ENCODE measurements around the gene KPTN. TPM values are rescaled to one million over a fixed set of nuclear protein-coding genes. Genes with fewer than 3 reads are reported as not detected.

The KPTN gene
- total and polyA plus RNA-seq, 2 of the 8 experiments (the other 6 are each of a cell fraction or from before 2014, with no cell fraction given) = 23.6 to 31.3 TPM

GRCh38 chr19:47498561-47498960 is 14.5 kb upstream of the KPTN start:
- no peak overlapping the region for H3K27ac ChIP-seq (ENCODE audit: low read depth, low read length)
- no peak overlapping the region for H2BK120ac ChIP-seq (replicated peaks; ENCODE audit: low read depth, low read length)
- H3K27me3 ChIP-seq (replicated peaks in 1 of 4; ENCODE audit: control insufficient read depth in 3 of 4, extremely low read depth in 1 of 4, insufficient read depth in 3 of 4, low read length in 3 of 4) = no peaks in the 10 kb centered on the region
- H3K4me1 ChIP-seq (replicated peaks in 1 of 4; ENCODE audit: control insufficient read depth in 3 of 4, insufficient read depth in 4 of 4, low read length in 3 of 4) = peaks cover 0 to 6% (median 3%) of the 10 kb centered on the region in 4 experiments; a peak in 4 of 7 replicates
- H2AFZ ChIP-seq (ENCODE audit: low read length) = no peak overlapping the region
- H4K20me1 ChIP-seq (replicated peaks in 1 of 2; ENCODE audit: control insufficient read depth in 1 of 2, insufficient read depth in 2 of 2, low read length in 2 of 2) = peaks cover 2 to 3% of the 10 kb centered on the region in 2 experiments
- no peaks in the 10 kb centered on the region; the same call in 1 of the 2 replicates for H3K79me1 ChIP-seq (ENCODE audit: low read depth, low read length)
- H3K18ac ChIP-seq (ENCODE audit: extremely low read depth, low read length) = no peak overlapping the region
- H3K14ac ChIP-seq (ENCODE audit: insufficient read length) = no peak overlapping the region
- H3K4me2 ChIP-seq (ENCODE audit: insufficient read depth in 1 of 2, low read depth in 2 of 2, low read length in 2 of 2) = no peak overlapping the region
- H4K91ac ChIP-seq (replicated peaks; ENCODE audit: insufficient read length, low read length) = no peak overlapping the region
- H3K9ac ChIP-seq (replicated peaks in 1 of 4; ENCODE audit: extremely low read depth in 1 of 4, low read depth in 3 of 4, low read length in 3 of 4) = no peak overlapping the region
- 96% methylated on average over 5 of the region's 5 CpGs; no CpG with 5 or more reads in 1 of the 2 experiments for WGBS, 2 experiments (ENCODE audit: extremely low coverage in 1 of 2, insufficient coverage in 1 of 2, insufficient read length in 1 of 2, insufficient replicate concordance in 2 of 2, low coverage in 1 of 2, low lambda C conversion rate in 2 of 2, missing lambda C conversion rate in 1 of 2)
- no peak overlapping the region for H2BK12ac ChIP-seq (ENCODE audit: low read depth, low read length)
- no peak overlapping the region for H2AK5ac ChIP-seq (ENCODE audit: low read depth, low read length)
- no peaks in the 10 kb centered on the region for H3K9me3 ChIP-seq (ENCODE audit: insufficient read depth in 2 of 2, low read depth in 1 of 2, low read length in 1 of 2)
- no peak overlapping the region for H3K4me3 ChIP-seq (ENCODE audit: extremely low read depth in 1 of 4, insufficient read depth in 2 of 4, low read depth in 3 of 4, low read length in 4 of 4)
- ChIA-PET POLR2A (ENCODE audit: partially characterized antibody) (interaction anchor here (7.6 kb wide), 1 partner anchor 13 kb away, joined by 55 read pairs; the partner anchor contains the start of gene KPTN), CTCF (ENCODE audit: partially characterized antibody) (interaction anchor here (0.5 to 3.8 kb wide), 9 partner anchors 11 to 1996 kb away, joined by 3 to 10 read pairs (median 3); no protein-coding TSS in a partner anchor)
- TF ChIP-seq RXRA (IDR thresholded peaks at IDR 0.05; ENCODE audit: insufficient read depth, low read depth, low read length) (no peak), USF2 (IDR thresholded peaks at IDR 0.05; ENCODE audit: low read length) (no peak), POLR2A (IDR thresholded peaks at IDR 0.05; ENCODE audit: control extremely low read depth in 1 of 2, low read depth in 2 of 2, low read length in 2 of 2) (no peak), SUZ12 (IDR thresholded peaks at IDR 0.05; ENCODE audit: low read length) (no peak), SRF (IDR thresholded peaks at IDR 0.05; ENCODE audit: low read depth, low read length) (no peak), HDAC2 (IDR thresholded peaks at IDR 0.05; ENCODE audit: borderline replicate concordance in 1 of 2, low read depth in 2 of 2, low read length in 2 of 2) (no peak), KDM5A (IDR thresholded peaks at IDR 0.05; ENCODE audit: low read length) (no peak), SIX5 (IDR thresholded peaks at IDR 0.05; ENCODE audit: low read depth, low read length) (no peak), ATF2 (IDR thresholded peaks at IDR 0.05; ENCODE audit: low read length) (no peak), ASH2L (IDR thresholded peaks at IDR 0.05; ENCODE audit: low read length) (no peak), BRCA1 (IDR thresholded peaks at IDR 0.05; ENCODE audit: low read depth, low read length) (no peak)
- no peaks in the 10 kb centered on the region for H3K36me3 ChIP-seq (ENCODE audit: control insufficient read depth in 2 of 4, insufficient read depth in 4 of 4, low read length in 3 of 4)
- H2BK20ac ChIP-seq (ENCODE audit: low read length) = no peak overlapping the region
- peak overlapping the region; percentile 38; the same call in 1 of the 2 replicates for H4K8ac ChIP-seq (ENCODE audit: extremely low read depth, insufficient read depth, low read length)
- H4K5ac ChIP-seq (ENCODE audit: insufficient read length, low read depth, low read length) = no peak overlapping the region
- FAIRE-seq = no peak
- DNase-seq (ENCODE audit: low read depth in 1 of 2, low spot score in 2 of 2) = no peak
- H2BK5ac ChIP-seq (ENCODE audit: low read depth, low read length) = no peak overlapping the region
- no peaks in the 10 kb centered on the region; a peak in 1 of 4 replicates for H3K79me2 ChIP-seq (ENCODE audit: control insufficient read depth in 1 of 2, insufficient read depth in 2 of 2, low read length in 2 of 2)
- no peaks in the 10 kb centered on the region for H3K23me2 ChIP-seq (ENCODE audit: low read depth, low read length)
- no peak overlapping the region for H2BK15ac ChIP-seq (ENCODE audit: low read length)
- no peak overlapping the region for H3K23ac ChIP-seq (ENCODE audit: insufficient read length)
- H3K56ac ChIP-seq (replicated peaks; ENCODE audit: insufficient read length, low read depth, low read length) = no peak overlapping the region
- no peak overlapping the region for H3K4ac ChIP-seq (replicated peaks; ENCODE audit: insufficient read length, low read depth, low read length)

Data from H1 (cell line).